NCI-H146 treated with DMSO at 0.1 percent for 48 hours (cell line): ENCODE data around the gene VPS8.
"Not testable (repeated sequence)": the region's sequence is repeated elsewhere in the genome, so short reads cannot be mapped to it uniquely, and the experiment has no call there.

Source experiments
- DNase-seq: peaks from one replicate; lab custom pipeline; 2025; ENCODE audit not compliant: unreplicated experiment; lab: John Stamatoyannopoulos, UW

VPS8 gene

GRCh38 chr3:184846496-184846895 lies 34.5 kb downstream of the VPS8 start:
- DNase-seq, result no peak

- DNase-seq, result no peak
These were observed 37.0 kb downstream of the VPS8 start for GRCh38 chr3:184848934-184849333.

- no peak for DNase-seq
These were observed 38.2 kb downstream of the VPS8 start for GRCh38 chr3:184850201-184850600.

- no peak for DNase-seq
These were observed 45.1 kb downstream of the VPS8 start for GRCh38 chr3:184857099-184857498.

- DNase-seq, result no peak
These were observed 52.0 kb downstream of the VPS8 start for GRCh38 chr3:184864000-184864399.

GRCh38 chr3:184868477-184868876 lies 56.5 kb downstream of the VPS8 start:
- DNase-seq, result no peak

- no peak for DNase-seq
These were observed 60.2 kb downstream of the VPS8 start for GRCh38 chr3:184872200-184872599.

GRCh38 chr3:184873141-184873540 lies 61.2 kb downstream of the VPS8 start:
- DNase-seq, result no peak

- DNase-seq, result peak; percentile 9
These were observed 63.0 kb downstream of the VPS8 start for GRCh38 chr3:184874709-184875644.

- DNase-seq, result no peak
These were observed 68.5 kb downstream of the VPS8 start for GRCh38 chr3:184880276-184881019.

GRCh38 chr3:184884359-184885017 lies 72.5 kb downstream of the VPS8 start:
- DNase-seq, result no peak

- DNase-seq, result no peak
These were observed 73.1 kb downstream of the VPS8 start for GRCh38 chr3:184885112-184885511.

- no peak for DNase-seq
These were observed 75.6 kb downstream of the VPS8 start for GRCh38 chr3:184887574-184887973.

- DNase-seq, result no peak
These were observed 77.4 kb downstream of the VPS8 start for GRCh38 chr3:184889312-184889904.

GRCh38 chr3:184894051-184894450 lies 82.1 kb downstream of the VPS8 start:
- no peak for DNase-seq

- DNase-seq, result no peak
These were observed 83.4 kb downstream of the VPS8 start for GRCh38 chr3:184895350-184895749.

GRCh38 chr3:184896336-184896735 lies 84.4 kb downstream of the VPS8 start:
- no peak for DNase-seq

GRCh38 chr3:184899953-184900595 lies 88.1 kb downstream of the VPS8 start:
- DNase-seq, result no peak

- DNase-seq, result not testable (repeated sequence)
These were observed 95.1 kb downstream of the VPS8 start for GRCh38 chr3:184907031-184907430.
